ENCODE measurements around the gene NR3C2.

DNA sequence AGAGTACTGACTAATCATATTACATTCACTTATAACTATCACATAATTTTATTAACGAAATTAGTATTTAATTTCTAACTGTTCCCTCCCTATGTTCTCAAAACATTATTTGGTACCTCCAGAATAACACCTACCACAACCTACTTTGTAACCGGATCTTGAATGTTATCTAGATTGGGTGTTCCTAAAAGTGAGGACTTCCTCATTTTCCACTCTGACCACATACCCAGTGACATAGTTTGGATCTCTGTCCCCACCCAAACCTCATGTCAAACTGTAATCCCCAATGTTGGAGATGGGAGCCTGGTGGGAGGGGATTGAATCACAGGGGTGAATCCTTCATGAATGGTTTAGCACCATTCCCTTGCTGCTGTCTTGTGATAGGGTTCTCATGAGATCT, 21.8 kb downstream of the NR3C2 start:
- TF ChIP-seq POLR2AphosphoS5 (IDR thresholded peaks at IDR 0.05; ENCODE audit: low read depth) (no peak), STAT1 (IDR thresholded peaks at IDR 0.05; ENCODE audit: unreplicated experiment) (no peak), CTCF (conservative IDR thresholded peaks at IDR 0.05; ENCODE audit: low read depth in 2 of 2) (no peak), EZH2phosphoT487 (IDR thresholded peaks at IDR 0.05; ENCODE audit: unreplicated experiment) (no peak), EZH2 (IDR thresholded peaks at IDR 0.05; ENCODE audit: low read depth, unreplicated experiment) (no peak), JUNB (IDR thresholded peaks at IDR 0.05; ENCODE audit: unreplicated experiment) (no peak), REST (IDR thresholded peaks at IDR 0.05; ENCODE audit: unreplicated experiment) (no peak), CREB1 (CRISPR knock-in tag; IDR thresholded peaks at IDR 0.05; ENCODE audit: low read depth) (no peak), NANOG (IDR thresholded peaks at IDR 0.05; ENCODE audit: borderline replicate concordance) (no peak), ZNF114 (CRISPR knock-in tag; IDR thresholded peaks at IDR 0.05) (no peak), ZNF331 (CRISPR knock-in tag; IDR thresholded peaks at IDR 0.05; ENCODE audit: low read depth) (no peak)
- TF ChIP-seq, protein P1, sequence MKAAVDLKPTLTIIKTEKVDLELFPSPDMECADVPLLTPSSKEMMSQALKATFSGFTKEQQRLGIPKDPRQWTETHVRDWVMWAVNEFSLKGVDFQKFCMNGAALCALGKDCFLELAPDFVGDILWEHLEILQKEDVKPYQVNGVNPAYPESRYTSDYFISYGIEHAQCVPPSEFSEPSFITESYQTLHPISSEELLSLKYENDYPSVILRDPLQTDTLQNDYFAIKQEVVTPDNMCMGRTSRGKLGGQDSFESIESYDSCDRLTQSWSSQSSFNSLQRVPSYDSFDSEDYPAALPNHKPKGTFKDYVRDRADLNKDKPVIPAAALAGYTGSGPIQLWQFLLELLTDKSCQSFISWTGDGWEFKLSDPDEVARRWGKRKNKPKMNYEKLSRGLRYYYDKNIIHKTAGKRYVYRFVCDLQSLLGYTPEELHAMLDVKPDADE (IDR thresholded peaks at IDR 0.05): no peak
- TF ChIP-seq, protein P2, sequence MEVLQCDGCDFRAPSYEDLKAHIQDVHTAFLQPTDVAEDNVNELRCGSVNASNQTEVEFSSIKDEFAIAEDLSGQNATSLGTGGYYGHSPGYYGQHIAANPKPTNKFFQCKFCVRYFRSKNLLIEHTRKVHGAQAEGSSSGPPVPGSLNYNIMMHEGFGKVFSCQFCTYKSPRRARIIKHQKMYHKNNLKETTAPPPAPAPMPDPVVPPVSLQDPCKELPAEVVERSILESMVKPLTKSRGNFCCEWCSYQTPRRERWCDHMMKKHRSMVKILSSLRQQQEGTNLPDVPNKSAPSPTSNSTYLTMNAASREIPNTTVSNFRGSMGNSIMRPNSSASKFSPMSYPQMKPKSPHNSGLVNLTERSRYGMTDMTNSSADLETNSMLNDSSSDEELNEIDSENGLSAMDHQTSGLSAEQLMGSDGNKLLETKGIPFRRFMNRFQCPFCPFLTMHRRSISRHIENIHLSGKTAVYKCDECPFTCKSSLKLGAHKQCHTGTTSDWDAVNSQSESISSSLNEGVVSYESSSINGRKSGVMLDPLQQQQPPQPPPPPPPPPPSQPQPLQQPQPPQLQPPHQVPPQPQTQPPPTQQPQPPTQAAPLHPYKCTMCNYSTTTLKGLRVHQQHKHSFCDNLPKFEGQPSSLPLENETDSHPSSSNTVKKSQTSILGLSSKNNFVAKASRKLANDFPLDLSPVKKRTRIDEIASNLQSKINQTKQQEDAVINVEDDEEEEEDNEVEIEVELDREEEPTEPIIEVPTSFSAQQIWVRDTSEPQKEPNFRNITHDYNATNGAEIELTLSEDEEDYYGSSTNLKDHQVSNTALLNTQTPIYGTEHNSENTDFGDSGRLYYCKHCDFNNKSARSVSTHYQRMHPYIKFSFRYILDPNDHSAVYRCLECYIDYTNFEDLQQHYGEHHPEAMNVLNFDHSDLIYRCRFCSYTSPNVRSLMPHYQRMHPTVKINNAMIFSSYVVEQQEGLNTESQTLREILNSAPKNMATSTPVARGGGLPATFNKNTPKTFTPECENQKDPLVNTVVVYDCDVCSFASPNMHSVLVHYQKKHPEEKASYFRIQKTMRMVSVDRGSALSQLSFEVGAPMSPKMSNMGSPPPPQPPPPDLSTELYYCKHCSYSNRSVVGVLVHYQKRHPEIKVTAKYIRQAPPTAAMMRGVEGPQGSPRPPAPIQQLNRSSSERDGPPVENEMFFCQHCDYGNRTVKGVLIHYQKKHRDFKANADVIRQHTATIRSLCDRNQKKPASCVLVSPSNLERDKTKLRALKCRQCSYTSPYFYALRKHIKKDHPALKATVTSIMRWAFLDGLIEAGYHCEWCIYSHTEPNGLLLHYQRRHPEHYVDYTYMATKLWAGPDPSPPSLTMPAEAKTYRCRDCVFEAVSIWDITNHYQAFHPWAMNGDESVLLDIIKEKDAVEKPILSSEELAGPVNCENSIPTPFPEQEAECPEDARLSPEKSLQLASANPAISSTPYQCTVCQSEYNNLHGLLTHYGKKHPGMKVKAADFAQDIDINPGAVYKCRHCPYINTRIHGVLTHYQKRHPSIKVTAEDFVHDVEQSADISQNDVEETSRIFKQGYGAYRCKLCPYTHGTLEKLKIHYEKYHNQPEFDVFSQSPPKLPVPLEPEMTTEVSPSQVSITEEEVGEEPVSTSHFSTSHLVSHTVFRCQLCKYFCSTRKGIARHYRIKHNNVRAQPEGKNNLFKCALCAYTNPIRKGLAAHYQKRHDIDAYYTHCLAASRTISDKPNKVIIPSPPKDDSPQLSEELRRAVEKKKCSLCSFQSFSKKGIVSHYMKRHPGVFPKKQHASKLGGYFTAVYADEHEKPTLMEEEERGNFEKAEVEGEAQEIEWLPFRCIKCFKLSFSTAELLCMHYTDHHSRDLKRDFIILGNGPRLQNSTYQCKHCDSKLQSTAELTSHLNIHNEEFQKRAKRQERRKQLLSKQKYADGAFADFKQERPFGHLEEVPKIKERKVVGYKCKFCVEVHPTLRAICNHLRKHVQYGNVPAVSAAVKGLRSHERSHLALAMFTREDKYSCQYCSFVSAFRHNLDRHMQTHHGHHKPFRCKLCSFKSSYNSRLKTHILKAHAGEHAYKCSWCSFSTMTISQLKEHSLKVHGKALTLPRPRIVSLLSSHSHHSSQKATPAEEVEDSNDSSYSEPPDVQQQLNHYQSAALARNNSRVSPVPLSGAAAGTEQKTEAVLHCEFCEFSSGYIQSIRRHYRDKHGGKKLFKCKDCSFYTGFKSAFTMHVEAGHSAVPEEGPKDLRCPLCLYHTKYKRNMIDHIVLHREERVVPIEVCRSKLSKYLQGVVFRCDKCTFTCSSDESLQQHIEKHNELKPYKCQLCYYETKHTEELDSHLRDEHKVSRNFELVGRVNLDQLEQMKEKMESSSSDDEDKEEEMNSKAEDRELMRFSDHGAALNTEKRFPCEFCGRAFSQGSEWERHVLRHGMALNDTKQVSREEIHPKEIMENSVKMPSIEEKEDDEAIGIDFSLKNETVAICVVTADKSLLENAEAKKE (CRISPR knock-in tag; IDR thresholded peaks at IDR 0.05): no peak
